HG03196 (cell line): ENCODE results near the gene FLNC.
A peak's percentile ranks its signal among the peaks of the same experiment; 100 is the strongest.

Source experiments
- ATAC-seq: cut with Tn5 transposase; IDR thresholded peaks from one replicate; pipeline ENCODE4 v1.9.1; 2021; ENCODE audit not compliant: unreplicated experiment

The FLNC gene

DNA sequence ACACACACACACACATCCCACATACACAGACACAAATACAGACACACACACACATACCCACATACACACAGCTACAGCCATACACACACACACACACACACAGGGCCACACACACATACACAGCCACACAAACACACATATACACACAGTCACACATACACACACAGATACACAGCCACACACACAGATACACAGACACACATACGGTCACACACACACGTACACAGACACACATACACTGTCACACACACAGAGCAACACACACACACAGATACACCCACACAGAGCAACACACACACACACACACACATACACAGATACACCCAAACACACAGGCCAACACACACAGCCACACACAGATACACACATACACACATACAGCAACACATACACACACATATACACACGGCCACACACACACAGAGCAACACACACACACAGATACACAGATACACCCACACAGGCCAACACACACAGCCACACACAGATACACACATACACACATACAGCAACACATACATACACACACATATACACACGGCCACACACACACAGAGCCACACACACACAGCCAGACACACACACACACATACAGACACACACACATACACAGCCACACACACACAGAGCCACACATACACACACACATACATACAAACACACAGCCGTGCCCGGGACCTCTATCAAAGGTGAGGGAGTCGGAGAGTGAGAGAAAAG is 58.0 kb downstream of the FLNC start:
- ATAC-seq, result no peak

GRCh38 chr7:128888756-128889095 is 58.5 kb downstream of the FLNC start:
- no peak for ATAC-seq

- no peak for ATAC-seq
Measured at GRCh38 chr7:128889121-128889520, 58.9 kb downstream of the FLNC start.

DNA sequence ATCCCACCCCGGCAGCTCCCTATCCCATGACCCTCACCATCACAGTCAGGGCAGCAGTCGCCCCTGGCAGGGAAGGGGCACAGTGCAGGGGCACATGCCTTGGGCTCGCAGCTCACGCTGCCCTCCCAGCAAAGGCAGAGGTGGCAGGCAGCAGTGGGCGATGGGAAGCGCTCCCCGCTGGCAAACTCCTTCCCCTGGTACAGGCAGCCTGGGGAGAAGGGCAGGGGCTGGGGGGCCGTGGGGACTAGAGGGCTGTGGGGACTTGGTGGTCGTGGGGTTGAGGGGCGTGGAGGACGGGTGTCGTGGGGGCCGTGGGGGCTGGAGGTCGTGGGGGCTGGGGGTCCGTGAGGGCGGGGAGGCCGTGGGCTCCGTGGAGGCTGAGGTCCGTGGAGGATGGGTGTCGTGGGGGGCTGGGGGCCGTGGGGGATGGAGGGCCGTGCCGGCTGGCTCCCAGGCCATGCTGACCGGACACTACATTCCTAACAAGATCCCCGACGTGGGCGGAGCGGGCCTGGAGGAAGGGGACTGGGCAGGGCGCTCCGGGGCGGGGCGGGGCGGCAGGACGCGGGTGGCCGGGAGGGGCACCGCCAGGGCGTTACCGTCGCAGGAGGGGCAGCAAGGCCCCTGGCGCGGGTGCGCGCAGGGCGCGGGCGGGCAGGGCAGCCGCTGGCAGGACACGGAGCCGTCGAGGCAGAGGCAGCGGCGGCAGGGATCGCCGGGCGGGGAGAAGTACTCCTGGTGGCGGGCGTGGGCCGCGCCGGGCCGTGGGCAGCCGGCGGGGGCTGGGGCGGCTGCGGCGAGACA is 60.3 kb downstream of the FLNC start:
- ATAC-seq, result no peak

DNA sequence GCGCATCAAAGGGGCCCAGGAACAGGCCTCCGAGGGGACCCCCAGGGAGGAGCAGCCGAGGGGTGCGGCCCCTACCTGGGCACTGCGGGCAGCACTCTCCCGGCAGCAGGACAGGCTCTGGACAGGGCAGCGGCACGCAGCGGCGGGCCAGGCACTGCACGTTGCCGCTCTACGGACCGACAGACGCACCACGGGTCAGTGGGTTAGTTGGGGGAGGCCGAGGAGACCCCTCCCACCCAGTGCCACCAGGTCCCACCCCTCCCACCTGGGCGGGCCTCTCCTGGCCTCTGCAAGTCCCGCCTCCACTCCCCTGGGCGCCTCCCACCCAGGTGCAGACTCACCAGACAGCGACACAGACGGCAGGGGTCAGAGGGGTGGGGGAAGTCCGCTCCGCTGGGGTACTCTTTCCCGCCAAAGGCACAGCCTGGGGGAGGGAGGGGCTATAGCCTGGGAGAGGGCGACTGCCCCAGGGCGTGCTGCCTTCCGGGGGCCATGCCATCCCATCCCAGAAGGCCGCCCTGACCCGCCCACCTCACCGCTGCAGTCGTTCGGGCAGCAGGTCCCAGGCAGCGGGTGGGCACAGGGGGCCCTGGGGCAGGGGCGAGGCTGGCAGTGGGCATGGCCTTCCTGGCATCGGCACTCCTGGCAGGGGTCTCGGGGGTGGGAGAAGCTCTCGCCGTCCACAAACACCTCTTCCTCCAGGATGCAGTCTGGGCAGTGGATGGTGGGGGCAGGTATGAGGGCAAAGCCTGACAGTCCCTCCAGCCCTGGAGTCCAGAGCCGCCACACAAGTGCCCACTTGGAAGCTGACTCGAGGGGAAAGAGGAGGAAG is 61.1 kb downstream of the FLNC start:
- no peak for ATAC-seq

DNA sequence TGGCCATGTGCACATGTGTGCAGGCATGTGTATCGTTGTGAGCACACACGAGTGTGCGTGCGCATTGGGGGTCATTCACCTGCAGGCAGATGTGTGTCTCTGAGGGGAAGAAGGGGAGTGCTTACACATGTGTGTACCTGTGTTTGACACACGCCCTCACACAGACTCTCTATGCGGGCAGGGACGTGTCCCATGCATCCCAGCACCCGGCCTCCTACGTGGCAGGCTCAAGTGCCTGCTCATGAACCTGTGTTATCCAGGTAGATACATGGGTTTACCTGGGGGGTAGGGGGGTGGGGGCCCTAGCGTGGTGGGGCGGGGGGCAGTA is 61.7 kb downstream of the FLNC start:
- ATAC-seq, result no peak

- ATAC-seq, result no peak
Measured at GRCh38 chr7:128892521-128893250, 62.5 kb downstream of the FLNC start.

DNA sequence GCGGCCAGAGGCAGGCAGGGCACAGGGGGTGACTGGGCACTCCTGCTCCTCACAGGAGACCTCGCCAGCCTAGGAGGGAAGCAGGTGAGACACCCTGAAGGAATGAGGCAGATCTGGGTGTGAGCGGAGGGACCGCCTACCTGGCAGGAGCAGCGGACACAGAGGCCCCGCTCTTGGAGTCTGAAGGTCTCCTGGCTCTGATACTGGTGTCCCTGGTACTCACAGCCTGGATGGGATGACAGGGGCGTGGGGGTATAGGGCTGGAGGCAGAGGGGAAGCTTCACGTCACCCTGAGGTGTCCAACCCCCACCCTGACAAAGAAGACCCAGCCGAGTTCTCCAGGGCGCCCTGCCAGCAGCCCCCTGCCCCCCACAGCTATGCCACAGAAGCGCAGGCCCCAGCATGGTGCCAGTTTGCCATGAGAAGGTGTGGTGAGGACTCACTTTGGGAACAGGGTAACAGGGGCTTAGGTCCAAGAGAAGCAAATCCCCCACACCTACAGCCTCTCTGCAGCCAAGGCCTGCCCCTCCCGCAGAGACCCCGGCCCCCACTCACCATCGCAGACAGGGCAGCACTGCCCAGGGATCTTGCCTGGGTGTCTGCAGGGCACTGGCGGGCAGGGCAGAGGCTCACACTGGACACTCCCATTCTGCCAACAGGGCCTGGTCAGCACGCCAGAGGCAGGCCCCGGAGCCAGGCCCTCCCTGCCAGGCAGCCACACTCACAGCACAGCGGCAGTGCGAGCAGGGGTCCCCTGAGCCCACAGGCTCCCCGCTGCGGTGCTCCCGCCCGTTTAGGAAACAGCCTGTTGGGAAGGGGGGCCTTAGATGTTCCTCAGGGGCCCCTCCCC is 63.3 kb downstream of the FLNC start:
- no peak for ATAC-seq

- ATAC-seq, result no peak
Measured at GRCh38 chr7:128894101-128894440, 63.9 kb downstream of the FLNC start.

DNA sequence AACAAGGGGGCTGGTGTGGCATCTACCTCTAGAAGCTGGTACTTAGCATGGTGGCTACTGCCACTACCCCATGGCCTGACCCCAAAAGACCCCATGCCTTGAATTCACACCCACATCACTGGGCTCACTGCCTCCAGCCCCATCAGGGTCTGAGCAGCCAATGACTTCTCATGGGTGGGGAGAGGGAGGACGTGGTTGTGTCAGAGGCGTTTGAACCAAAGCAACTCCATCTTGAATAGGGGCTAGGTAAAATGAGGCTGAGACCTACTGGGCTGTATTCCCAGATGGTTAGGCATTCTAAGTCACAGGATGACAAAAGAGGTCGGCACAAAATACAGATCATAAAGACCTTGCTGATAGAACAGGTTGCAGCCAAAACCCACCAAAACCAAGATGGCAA is 65.1 kb downstream of the FLNC start:
- ATAC-seq, result no peak

DNA sequence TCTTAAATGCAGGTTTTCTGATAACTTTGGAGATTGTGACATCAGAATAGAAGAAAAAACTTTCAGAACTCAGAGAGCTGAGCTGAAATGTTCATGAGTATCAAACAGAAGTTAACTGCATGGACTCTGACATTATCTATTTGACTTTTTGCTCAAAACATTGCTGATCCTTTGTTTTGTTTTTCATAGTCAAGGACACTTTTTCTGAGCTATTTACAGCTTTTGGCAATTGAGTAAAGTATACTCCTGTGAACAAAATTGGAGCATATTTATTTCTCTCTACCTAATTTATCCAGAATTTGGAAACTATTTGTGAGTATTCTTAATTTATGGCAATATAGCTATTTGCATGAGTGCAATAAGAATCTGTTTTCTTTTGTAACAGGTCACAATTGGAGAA is 69.2 kb downstream of the FLNC start:
- ATAC-seq, result no peak

- ATAC-seq, result no peak
Measured at GRCh38 chr7:128900237-128900636, 70.0 kb downstream of the FLNC start.

GRCh38 chr7:128902761-128903585 is 72.8 kb downstream of the FLNC start:
- no peak for ATAC-seq

DNA sequence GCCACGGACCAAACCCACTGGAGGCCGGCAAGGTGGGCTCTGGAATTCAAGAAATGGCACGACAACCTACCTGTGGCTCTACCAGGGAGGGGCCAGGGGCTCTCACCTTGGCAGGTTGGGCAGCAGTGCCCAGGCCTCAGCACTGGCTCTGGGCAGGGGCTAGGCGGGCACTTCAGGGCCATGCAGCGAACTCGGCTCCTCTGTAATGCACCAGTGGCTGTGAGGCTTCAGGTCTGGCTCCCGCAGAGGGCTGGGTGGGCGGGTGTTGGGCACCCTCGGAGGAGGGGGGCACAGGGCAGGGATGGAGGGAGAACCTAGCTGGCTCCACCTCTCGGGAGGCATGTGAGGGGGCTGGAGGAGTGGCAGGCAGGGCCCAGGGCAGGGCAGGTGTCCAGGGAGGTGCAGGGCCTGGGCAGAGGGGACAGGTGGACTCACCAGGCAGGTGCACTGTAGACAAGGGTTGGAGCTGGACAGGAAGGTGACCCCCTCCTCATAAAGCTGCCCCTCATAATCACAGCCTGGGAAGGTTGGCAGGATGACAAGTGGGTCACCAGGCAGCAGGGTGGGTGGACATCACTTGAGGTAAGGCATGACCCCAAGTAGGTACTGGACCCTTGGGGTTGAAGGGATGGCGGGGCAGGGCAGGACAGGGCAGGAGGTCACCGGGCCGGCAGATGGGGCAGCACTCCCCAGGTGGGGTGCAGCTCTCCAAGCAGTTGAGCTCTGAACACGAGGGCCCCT is 73.6 kb downstream of the FLNC start:
- ATAC-seq, result no peak

GRCh38 chr7:128904381-128905197 is 74.4 kb downstream of the FLNC start:
- ATAC-seq, result peak; percentile 48

DNA sequence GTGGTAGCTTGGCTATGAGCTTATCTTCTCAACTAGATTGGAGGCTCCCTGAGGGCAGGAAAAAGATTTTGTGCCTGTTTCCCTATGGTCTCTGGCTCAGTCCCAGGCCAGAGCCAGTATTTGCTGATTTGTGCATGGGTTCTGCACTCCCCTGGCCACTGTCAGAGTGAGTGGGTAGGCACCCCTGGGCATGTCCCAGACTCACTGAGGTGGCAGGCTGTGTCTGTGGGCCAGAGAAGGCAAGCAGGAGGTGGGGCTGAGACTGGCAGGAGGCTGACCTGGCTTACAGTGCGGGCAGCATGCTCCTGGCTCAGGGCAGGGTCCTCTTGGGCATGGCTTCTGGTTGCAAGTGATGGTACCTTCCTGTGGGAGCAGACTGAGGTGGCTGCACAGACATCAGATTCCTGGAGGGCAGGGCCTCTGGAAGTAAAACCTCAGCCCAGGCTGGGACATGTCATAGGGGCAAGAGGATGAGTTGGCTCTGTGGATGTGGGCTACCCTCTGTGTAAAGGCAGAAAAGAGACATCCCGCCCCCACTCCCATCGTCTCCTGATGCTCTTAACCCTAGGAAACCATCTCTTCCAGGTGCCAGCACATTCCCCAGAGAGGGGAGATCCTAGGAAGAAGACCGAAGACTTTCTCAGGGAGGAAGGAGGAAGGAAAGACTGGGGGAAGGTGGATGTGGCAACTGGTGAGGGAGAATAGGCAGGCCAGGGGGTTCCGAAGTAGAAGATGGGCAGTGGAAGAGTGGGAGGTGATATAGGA is 76.0 kb downstream of the FLNC start:
- no peak for ATAC-seq
